SK-N-SH (cell line): Measurements from ENCODE around the gene CEP120.

Experiments
- CTCF ChIP-seq: fragments of 200-600 bp; sonication (generic); IDR thresholded peaks from 2 replicates; pipeline ENCODE4 v1.6.1; 2017; ENCODE audit warnings: antibody characterized with exemption, mild to moderate bottlenecking, moderate library complexity
- EZH2phosphoT487 ChIP-seq: fragments of 200-600 bp; sonication (generic); IDR thresholded peaks from 2 replicates; pipeline ENCODE4 v1.6.1; 2017; ENCODE audit warnings: low read depth, mixed run types, mild to moderate bottlenecking, antibody characterized with exemption, moderate library complexity, borderline replicate concordance
- MAX ChIP-seq: IDR thresholded peaks from 2 replicates; pipeline ENCODE4 v1.4.0; 2012; ENCODE audit warnings: low read depth
- MXI1 ChIP-seq: IDR thresholded peaks from 2 replicates; pipeline ENCODE4 v1.6.1; 2012; ENCODE audit warnings: mild to moderate bottlenecking, low read depth, low read length, improper control_type of control experiment
- NRF1 ChIP-seq: IDR thresholded peaks from 2 replicates; pipeline ENCODE4 v1.6.1; 2012; ENCODE audit warnings: low read depth, mild to moderate bottlenecking, low read length
- SIN3A ChIP-seq: IDR thresholded peaks from 2 replicates; pipeline ENCODE4 v1.6.1; 2012; ENCODE audit warnings: low read depth, mild to moderate bottlenecking, low read length, moderate library complexity, borderline replicate concordance

GRCh38 chr5:123297198-123297831 is 125.9 kb downstream of the CEP120 start:
- no peak for TF ChIP-seq MXI1
- no peak for TF ChIP-seq EZH2phosphoT487
- TF ChIP-seq CTCF = no peak
- no peak for TF ChIP-seq SIN3A
- TF ChIP-seq MAX = no peak
- no peak for TF ChIP-seq NRF1
